GM23248 (cell line): ENCODE data around the gene BARHL1. TPM values are rescaled to one million over a fixed set of nuclear protein-coding genes. Genes with fewer than 3 reads are reported as not detected.

ENCODE experiments used
- DNase-seq: peaks from one replicate; pipeline ENCODE4 v3.0.0-alpha.2; 2015
- H2AFZ ChIP-seq: fragments of 200-600 bp; sonication (generic); 2 replicates; pipeline ENCODE4 v1.6.1; 2016; ENCODE audit warnings: antibody characterized with exemption
- H3F3A ChIP-seq: fragments of 200-600 bp; sonication (generic); 2 replicates; pipeline ENCODE4 v1.6.1; 2016; ENCODE audit warnings: mild to moderate bottlenecking, antibody characterized with exemption, mixed run types; ENCODE audit not compliant: insufficient read depth
- H3K27ac ChIP-seq: fragments of 200-600 bp; sonication (generic); 2 replicates; pipeline ENCODE4 v1.5.1; 2016; ENCODE audit warnings: mild to moderate bottlenecking
- H3K27me3 ChIP-seq: fragments of 200-600 bp; sonication (generic); replicated peaks from 2 replicates; pipeline ENCODE4 v1.6.1; 2016; ENCODE audit warnings: mild to moderate bottlenecking; ENCODE audit not compliant: insufficient read depth
- H3K36me3 ChIP-seq: fragments of 200-600 bp; sonication (generic); 2 replicates; pipeline ENCODE4 v1.6.1; 2016; ENCODE audit warnings: low read depth, mild to moderate bottlenecking
- H3K4me1 ChIP-seq: fragments of 200-600 bp; sonication (generic); 2 replicates; pipeline ENCODE4 v1.6.1; 2016; ENCODE audit warnings: mild to moderate bottlenecking; ENCODE audit not compliant: insufficient read depth
- H3K4me2 ChIP-seq: fragments of 200-600 bp; sonication (generic); one replicate; pipeline ENCODE4 v1.6.1; 2016; ENCODE audit warnings: mild to moderate bottlenecking; ENCODE audit not compliant: unreplicated experiment
- H3K4me3 ChIP-seq: fragments of 200-600 bp; sonication (generic); 2 replicates; pipeline ENCODE4 v1.5.1; 2016; ENCODE audit warnings: mild to moderate bottlenecking
- H3K79me2 ChIP-seq: fragments of 200-600 bp; sonication (generic); 2 replicates; pipeline ENCODE4 v1.6.1; 2016; ENCODE audit warnings: mild to moderate bottlenecking; ENCODE audit not compliant: insufficient read depth
- H3K9ac ChIP-seq: fragments of 200-600 bp; sonication (generic); 2 replicates; pipeline ENCODE4 v1.6.1; 2016; ENCODE audit warnings: mild to moderate bottlenecking
- H3K9me2 ChIP-seq: fragments of 200-600 bp; sonication (generic); 2 replicates; pipeline ENCODE4 v1.6.1; 2016; ENCODE audit warnings: mixed run types, mild to moderate bottlenecking, moderate library complexity; ENCODE audit not compliant: insufficient read depth
- H3K9me3 ChIP-seq: fragments of 200-600 bp; sonication (generic); one replicate; pipeline ENCODE4 v1.6.1; 2017; ENCODE audit warnings: low read depth
- H4K20me1 ChIP-seq: fragments of 200-600 bp; sonication (generic); 2 replicates; pipeline ENCODE4 v1.6.0; 2016; ENCODE audit not compliant: insufficient read depth
- EZH2 ChIP-seq: fragments of 200-600 bp; sonication (generic); IDR thresholded peaks from 2 replicates; pipeline ENCODE4 v1.6.1; 2018; ENCODE audit warnings: antibody characterized with exemption, mild to moderate bottlenecking; ENCODE audit not compliant: insufficient read depth, poor library complexity, severe bottlenecking
- EZH2phosphoT487 ChIP-seq: fragments of 200-600 bp; sonication (generic); IDR thresholded peaks from 2 replicates; pipeline ENCODE4 v1.6.1; 2018; ENCODE audit warnings: antibody characterized with exemption, moderate library complexity, mild to moderate bottlenecking, low read depth; ENCODE audit not compliant: insufficient read depth
- WGBS, 2 experiments: methylation state at CpG; one replicate each; pipeline ENCODE4 v1.1.6; 2015 to 2017; ENCODE audit warnings: low lambda C conversion rate in 2 of 2, low coverage in 1 of 2; ENCODE audit errors: missing lambda C conversion rate in 2 of 2; 5-methylcytosine and 5-hydroxymethylcytosine counted together
- in situ Hi-C: fragments of 300-500 bp; cut with MboI; formaldehyde crosslinking; loops from 2 replicates; pipeline ENCODE4 v1.15.0; 2020
- polyA plus RNA-seq: library from polyadenylated mRNA; unstranded; fragments of >200 nt; fragmentation: Nextera tagmentation; extraction: Ambion mirVana; gene quantifications from 2 replicates; pipeline ENCODE4 v1.2.1, GENCODE V29; 2016
- total RNA-seq: library from RNA; depleted of rRNA; stranded (reverse); fragments of >200 nt; shearing (Covaris generic); gene quantifications from 2 replicates; pipeline ENCODE4 v1.2.3, GENCODE V29; 2014; rRNA removed

The BARHL1 gene
- total RNA-seq: not detected in 2 replicates
- polyA plus RNA-seq: not detected in 2 replicates

DNA sequence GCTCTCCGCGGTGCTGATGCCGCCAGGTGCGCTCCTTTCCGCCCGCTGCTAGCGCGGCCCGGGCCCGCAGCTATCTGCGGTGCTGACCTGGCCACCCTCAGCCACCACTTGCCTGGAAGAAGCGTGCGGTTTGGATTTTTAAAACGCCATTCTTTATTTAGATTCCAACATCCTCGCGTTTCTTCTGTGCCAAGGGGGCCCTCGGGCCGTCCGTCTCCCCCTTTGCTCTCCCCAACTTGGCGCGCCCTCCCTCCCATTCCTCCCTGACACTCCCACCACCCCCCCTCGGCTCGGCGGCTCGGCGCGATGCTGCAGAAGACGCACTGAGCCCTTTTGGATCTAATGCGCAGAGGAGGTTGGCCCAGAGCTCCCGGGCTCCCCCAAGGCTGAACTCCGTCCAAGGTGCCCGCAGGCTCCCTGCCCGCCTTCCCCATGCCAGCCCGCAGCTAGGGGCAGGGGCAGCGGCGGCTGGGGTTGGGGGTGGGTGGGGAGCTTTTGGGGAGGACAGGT, at the start of gene BARHL1:
TSS of gene BARHL1 (plus strand) at position 331 of the 510 bp plus-strand sequence. CDS start 192 bp downstream, outside the sequence.
- no peak for DNase-seq
- Histone ChIP-seq H3K4me2 (peak within 1 kb of the TSS; percentile 62), H3K36me3 (no peaks in the 10 kb centered on the region), H3K27ac (no peak within 1 kb of the TSS), H3K79me2 (no peaks in the 10 kb centered on the region), H3K4me1 (no peaks in the 10 kb centered on the region), H3K4me3 (peak within 1 kb of the TSS; percentile 45), H3F3A (no peaks in the 10 kb centered on the region), H3K9me3 (no peaks in the 10 kb centered on the region), H3K27me3 (peaks cover 89% of the 10 kb centered on the region), H3K9me2 (no peaks in the 10 kb centered on the region), H2AFZ (no peak within 1 kb of the TSS), H4K20me1 (no peaks in the 10 kb centered on the region), H3K9ac (no peak within 1 kb of the TSS)
- no peak for TF ChIP-seq EZH2
- TF ChIP-seq EZH2phosphoT487: no peak
- in situ Hi-C loops: no loop called here
- 7 to 8% methylated on average over 32 to 36 of the region's 36 CpGs for WGBS, 2 experiments

- H4K20me1 ChIP-seq: no peaks in the 10 kb centered on the region
- DNase-seq: no peak
- no peaks in the 10 kb centered on the region for H3K9me3 ChIP-seq
- H2AFZ ChIP-seq: no peak overlapping the region
- peaks cover 34% of the 10 kb centered on the region for H3K27me3 ChIP-seq
- WGBS, 2 experiments: 71 to 72% methylated on average over 2 of the region's 2 CpGs
- H3F3A ChIP-seq: no peaks in the 10 kb centered on the region
- H3K4me2 ChIP-seq: no peak overlapping the region
- H3K9me2 ChIP-seq: no peaks in the 10 kb centered on the region
- no peak overlapping the region for H3K9ac ChIP-seq
- H3K79me2 ChIP-seq: no peaks in the 10 kb centered on the region
- H3K4me1 ChIP-seq: no peaks in the 10 kb centered on the region
- H3K36me3 ChIP-seq: no peaks in the 10 kb centered on the region
- H3K4me3 ChIP-seq: no peak overlapping the region
- no peak for TF ChIP-seq EZH2
- TF ChIP-seq EZH2phosphoT487: no peak
- no peak overlapping the region for H3K27ac ChIP-seq
- in situ Hi-C loops: no loop called here
Observed at GRCh38 chr9:132534832-132535231, 47.6 kb upstream of the BARHL1 start.

GRCh38 chr9:132536124-132536523, 46.3 kb upstream of the BARHL1 start:
- Histone ChIP-seq H3F3A (no peaks in the 10 kb centered on the region), H3K36me3 (no peaks in the 10 kb centered on the region), H3K27me3 (peaks cover 35% of the 10 kb centered on the region), H3K9me3 (no peaks in the 10 kb centered on the region), H3K9ac (no peak overlapping the region), H3K4me1 (no peaks in the 10 kb centered on the region), H3K27ac (no peak overlapping the region), H4K20me1 (no peaks in the 10 kb centered on the region), H3K79me2 (no peaks in the 10 kb centered on the region), H3K9me2 (no peaks in the 10 kb centered on the region), H2AFZ (no peak overlapping the region), H3K4me2 (no peak overlapping the region), H3K4me3 (no peak overlapping the region)
- in situ Hi-C loops: no loop called here
- WGBS, 2 experiments: 10 to 29% methylated on average over 1 of the region's 1 CpG
- no peak for TF ChIP-seq EZH2phosphoT487
- no peak for TF ChIP-seq EZH2
- DNase-seq: no peak

DNA sequence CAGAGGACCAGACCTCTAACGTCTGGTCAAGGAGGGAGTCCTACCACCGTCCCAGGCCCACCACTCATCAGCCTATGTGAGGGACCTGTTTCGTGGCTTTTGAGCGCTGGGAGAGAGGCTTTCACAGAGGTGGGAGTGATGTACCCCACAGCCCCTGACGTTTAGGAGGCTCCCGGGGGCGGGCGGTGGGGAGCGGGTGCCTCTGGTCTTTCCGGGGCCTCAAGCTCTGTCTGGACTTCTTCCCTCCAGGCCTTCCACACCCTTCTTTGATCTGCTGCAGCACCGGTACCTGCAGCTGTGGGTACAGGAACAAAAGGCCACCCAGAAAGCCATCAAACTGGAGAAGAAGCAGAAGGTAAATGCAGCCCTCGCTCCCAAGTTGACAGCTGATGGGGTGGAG, 45.1 kb upstream of the BARHL1 start:
- Histone ChIP-seq H3K4me2 (no peak overlapping the region), H3K4me1 (no peaks in the 10 kb centered on the region), H3K36me3 (no peaks in the 10 kb centered on the region), H3K4me3 (no peak overlapping the region), H3K27me3 (peaks cover 30% of the 10 kb centered on the region), H3K9ac (no peak overlapping the region), H2AFZ (no peak overlapping the region), H3K9me3 (no peaks in the 10 kb centered on the region), H4K20me1 (no peaks in the 10 kb centered on the region), H3F3A (no peaks in the 10 kb centered on the region), H3K79me2 (no peaks in the 10 kb centered on the region), H3K27ac (no peak overlapping the region), H3K9me2 (no peaks in the 10 kb centered on the region)
- TF ChIP-seq EZH2 (no peak), EZH2phosphoT487 (no peak)
- no peak for DNase-seq
- in situ Hi-C loops: no loop called here
- WGBS, 2 experiments: 40 to 42% methylated on average over 11 to 12 of the region's 12 CpGs
